Kidney (tissue), 14 donors: ENCODE results near the gene STIM2. TPM values are rescaled to one million over a fixed set of nuclear protein-coding genes. Genes with fewer than 3 reads are reported as not detected.

Source experiments
- DNase-seq, 5 donors: peaks; one replicate each; pipeline ENCODE4 v3.0.0-alpha.2; 2013 to 2020
- FAIRE-seq: peaks from 2 replicates; lab custom pipeline; 2012; peaks lifted over from hg19 to GRCh38; lab: Jason Lieb, UNC
- H3K27ac ChIP-seq, 2 donors: one replicate each; pipeline ENCODE4 v1.7.0; 2013; ENCODE audit warnings: low read depth in 2 of 2, low read length in 2 of 2, inconsistent platforms in 1 of 2
- H3K27me3 ChIP-seq: one replicate; pipeline ENCODE4 v1.7.1; 2013; ENCODE audit warnings: low read length, inconsistent platforms; ENCODE audit not compliant: control insufficient read depth, insufficient read depth
- H3K36me3 ChIP-seq, 3 donors: one replicate each; pipeline versions ENCODE4 v1.7.0 to v1.7.1; 2013; ENCODE audit warnings: low read length in 3 of 3, control low read depth in 1 of 3, inconsistent platforms in 1 of 3; ENCODE audit not compliant: insufficient read depth in 3 of 3, control insufficient read depth in 2 of 3
- H3K4me1 ChIP-seq, 3 donors: one replicate each; pipeline versions ENCODE4 v1.7.0 to v1.7.1; 2013; ENCODE audit warnings: low read length in 3 of 3, inconsistent platforms in 1 of 3, low read depth in 1 of 3; ENCODE audit not compliant: control insufficient read depth in 2 of 3, insufficient read depth in 2 of 3
- H3K4me3 ChIP-seq, 3 donors: one replicate each; pipeline versions ENCODE4 v1.7.0 to v1.8.1; 2013; ENCODE audit warnings: low read length in 3 of 3, control low read depth in 1 of 3, inconsistent platforms in 1 of 3
- H3K9ac ChIP-seq, 3 donors: one replicate each; pipeline versions ENCODE4 v1.7.0 to v1.7.1; 2013; ENCODE audit warnings: low read length in 3 of 3, control low read depth in 1 of 3, inconsistent platforms in 1 of 3
- H3K9me3 ChIP-seq, 3 donors: one replicate each; pipeline versions ENCODE4 v1.7.0 to v1.7.1; 2013; ENCODE audit warnings: low read length in 3 of 3, control low read depth in 1 of 3, inconsistent platforms in 1 of 3; ENCODE audit not compliant: control insufficient read depth in 2 of 3, insufficient read depth in 1 of 3
- CTCF ChIP-seq: IDR thresholded peaks from 3 replicates; pipeline ENCODE4 v1.5.1; 2012; ENCODE audit warnings: mild to moderate bottlenecking, moderate library complexity, borderline replicate concordance; ENCODE audit not compliant: insufficient read depth; ENCODE audit errors: extremely low read depth
- intact Hi-C: fragments of 100-400 bp; cut with DNase I; formaldehyde crosslinking; loops from one replicate; pipeline ENCODE4 v1.11.1; 2022
- polyA plus RNA-seq: library from polyadenylated mRNA; stranded (reverse); fragments of 350-450 nt; fragmentation: Illumina TruSeq; extraction: RNeasy Lipid Tissue Mini Kit (QIAGEN cat#74804); gene quantifications from one replicate; pipeline ENCODE4 v1.2.3, GENCODE V29; 2014; ENCODE audit warnings: low read depth, low replicate concordance; ENCODE audit not compliant: insufficient read depth
- total RNA-seq: library from RNA; stranded (reverse); fragmentation: NEBNext Ultra II Directional; extraction: Animal tissue kit (Norgen Biotek cat#: 25700); gene quantifications from one replicate; pipeline ENCODE4 v1.2.1, GENCODE V29; 2021
- donor health status: control.
- donor health status: control.
- donor health status: control.
- donor health status: control.
- donor health status: control.
- donor health status: DM: yes; HTN: yes; CAD: no.
- donor health status: Normal renal cell carcinoma (clear cell type).

Gene STIM2
- total and polyA plus RNA-seq, 2 donors from 2014 or later: 27.8 to 38.9 TPM

GRCh38 chr4:26871611-26872010 is 11.0 kb downstream of the STIM2 start:
- no peak for FAIRE-seq
- no peak for TF ChIP-seq CTCF
- no peak overlapping the region for H3K27ac ChIP-seq
- DNase-seq: peak in 1 of 5 donors; percentile 37
- H3K9ac ChIP-seq: no peak overlapping the region
- no peaks in the 10 kb centered on the region for H3K27me3 ChIP-seq
- no peaks in the 10 kb centered on the region for H3K36me3 ChIP-seq
- H3K4me1 ChIP-seq: peaks cover 0 to 2% (median 0%) of the 10 kb centered on the region in 3 donors
- intact Hi-C loops: no loop called here
- H3K4me3 ChIP-seq: no peak overlapping the region
- no peaks in the 10 kb centered on the region for H3K9me3 ChIP-seq

GRCh38 chr4:26873391-26874026 is 12.9 kb downstream of the STIM2 start:
- Histone ChIP-seq H3K27me3 (no peaks in the 10 kb centered on the region), H3K9ac (no peak overlapping the region), H3K4me3 (no peak overlapping the region), H3K9me3 (no peaks in the 10 kb centered on the region), H3K27ac (no peak overlapping the region), H3K36me3 (no peaks in the 10 kb centered on the region), H3K4me1 (peaks cover 0 to 2% (median 0%) of the 10 kb centered on the region in 3 donors)
- DNase-seq: peak in 1 of 5 donors; percentile 14
- intact Hi-C loops: no loop called here
- FAIRE-seq: no peak
- no peak for TF ChIP-seq CTCF

- Histone ChIP-seq H3K9me3 (no peaks in the 10 kb centered on the region), H3K27ac (no peak overlapping the region), H3K4me1 (peaks cover 0 to 2% (median 0%) of the 10 kb centered on the region in 3 donors), H3K27me3 (no peaks in the 10 kb centered on the region), H3K4me3 (no peak overlapping the region), H3K9ac (no peak overlapping the region), H3K36me3 (no peaks in the 10 kb centered on the region)
- no peak for FAIRE-seq
- TF ChIP-seq CTCF: no peak
- intact Hi-C loops: no loop called here
- no peak for DNase-seq
These were observed 13.5 kb downstream of the STIM2 start for GRCh38 chr4:26874110-26874509.
